Smooth muscle cell (in vitro differentiated cells): ENCODE results near the gene GUF1. TPM values are rescaled to one million over a fixed set of nuclear protein-coding genes. Genes with fewer than 3 reads are reported as not detected.

Experiments
- DNase-seq: peaks from one replicate; lab custom pipeline; 2025; ENCODE audit not compliant: unreplicated experiment; lab: John Stamatoyannopoulos, UW
- H2AFZ ChIP-seq: fragments of 200-600 bp; sonication (generic); 2 replicates; pipeline ENCODE4 v1.6.0; 2016; ENCODE audit warnings: antibody characterized with exemption, low read depth, mild to moderate bottlenecking
- H3F3A ChIP-seq: fragments of 200-600 bp; sonication (generic); 2 replicates; pipeline ENCODE4 v1.6.0; 2017; ENCODE audit warnings: antibody characterized with exemption, low read depth
- H3K27ac ChIP-seq: fragments of 200-600 bp; sonication (generic); 2 replicates; pipeline ENCODE4 v1.5.1; 2016; ENCODE audit warnings: low read depth, mild to moderate bottlenecking
- H3K27me3 ChIP-seq: fragments of 200-600 bp; sonication (generic); 2 replicates; pipeline ENCODE4 v1.6.1; 2016; ENCODE audit warnings: low read depth, mild to moderate bottlenecking
- H3K36me3 ChIP-seq: fragments of 200-600 bp; sonication (generic); 2 replicates; pipeline ENCODE4 v1.5.1; 2016; ENCODE audit warnings: low read depth
- H3K4me1 ChIP-seq: fragments of 200-600 bp; sonication (generic); 2 replicates; pipeline ENCODE4 v1.5.1; 2016; ENCODE audit warnings: low read depth
- H3K4me2 ChIP-seq: fragments of 200-600 bp; sonication (generic); 2 replicates; pipeline ENCODE4 v1.6.0; 2016; ENCODE audit warnings: mild to moderate bottlenecking
- H3K4me3 ChIP-seq: fragments of 200-600 bp; sonication (generic); 2 replicates; pipeline ENCODE4 v1.5.1; 2016; ENCODE audit warnings: mild to moderate bottlenecking
- H3K79me2 ChIP-seq: fragments of 200-600 bp; sonication (generic); 2 replicates; pipeline ENCODE4 v1.6.0; 2016; ENCODE audit warnings: low read depth, mild to moderate bottlenecking
- H3K9ac ChIP-seq: fragments of 200-600 bp; sonication (generic); 2 replicates; pipeline ENCODE4 v1.6.0; 2016; ENCODE audit warnings: low read depth
- H3K9me3 ChIP-seq: fragments of 200-600 bp; sonication (generic); replicated peaks from 2 replicates; pipeline ENCODE4 v1.5.1; 2016; ENCODE audit warnings: low read depth
- H4K20me1 ChIP-seq: fragments of 200-600 bp; sonication (generic); 2 replicates; pipeline ENCODE4 v1.6.0; 2016; ENCODE audit warnings: low read depth
- CTCF ChIP-seq: fragments of 200-600 bp; sonication (generic); IDR thresholded peaks from 2 replicates; pipeline ENCODE4 v1.5.1; 2017; ENCODE audit warnings: borderline replicate concordance, mild to moderate bottlenecking, antibody characterized with exemption; ENCODE audit not compliant: insufficient read depth, poor library complexity, severe bottlenecking
- WGBS: methylation state at CpG from one replicate; pipeline ENCODE4 v1.1.7; 2016; ENCODE audit warnings: low lambda C conversion rate; 5-methylcytosine and 5-hydroxymethylcytosine counted together
- polyA plus RNA-seq: library from polyadenylated mRNA; unstranded; fragments of >200 nt; fragmentation: Nextera tagmentation; extraction: Ambion mirVana; gene quantifications from 2 replicates; pipeline ENCODE4 v1.2.1, GENCODE V29; 2016
- total RNA-seq: library from RNA; depleted of rRNA; stranded (reverse); fragments of >200 nt; gene quantifications from 2 replicates; pipeline ENCODE4 v1.2.3, GENCODE V29; 2014

GUF1 gene
- total and polyA plus RNA-seq, 2 experiments from 2014 or later, result 6.8 to 14.2 TPM

GRCh38 chr4:44740201-44740600 lies 62.0 kb downstream of the GUF1 start:
- H3K9ac ChIP-seq, result no peak overlapping the region
- no peaks in the 10 kb centered on the region for H3K9me3 ChIP-seq
- no peaks in the 10 kb centered on the region for H3K27me3 ChIP-seq
- DNase-seq, result no peak
- no peak overlapping the region for H3K4me2 ChIP-seq
- no peak overlapping the region for H3K27ac ChIP-seq
- H3K79me2 ChIP-seq, result no peaks in the 10 kb centered on the region
- 77% methylated on average over 2 of the region's 2 CpGs for WGBS
- no peak overlapping the region for H3K4me3 ChIP-seq
- H2AFZ ChIP-seq, result no peak overlapping the region
- no peaks in the 10 kb centered on the region for H3K4me1 ChIP-seq
- no peaks in the 10 kb centered on the region for H4K20me1 ChIP-seq
- no peaks in the 10 kb centered on the region for H3K36me3 ChIP-seq
- no peak for TF ChIP-seq CTCF
- no peaks in the 10 kb centered on the region for H3F3A ChIP-seq

Other genes starting within 250 kb of the GUF1 start
- gene KCTD8, start 229.6 kb upstream of the GUF1 start, total RNA-seq, result not detected in 2 replicates
- not detected in 2 replicates for gene KCTD8, start 229.6 kb upstream of the GUF1 start, polyA plus RNA-seq
- not detected in 2 replicates for gene YIPF7, start 26.8 kb upstream of the GUF1 start, total RNA-seq
- gene YIPF7, start 26.8 kb upstream of the GUF1 start, polyA plus RNA-seq, result 0.45 TPM in 1 of 2 replicates, not detected in the other
- gene GNPDA2, start 48.1 kb downstream of the GUF1 start, total RNA-seq, result 25.5 and 38.2 TPM in 2 replicates
- 22.2 and 23.0 TPM in 2 replicates for gene GNPDA2, start 48.1 kb downstream of the GUF1 start, polyA plus RNA-seq